Neural cell (in vitro differentiated cells): Measurements from ENCODE around the gene FGGY. TPM values are rescaled to one million over a fixed set of nuclear protein-coding genes. Genes with fewer than 3 reads are reported as not detected.

Experiments used
- H2AFZ ChIP-seq: fragments of 200-600, 300-800 bp; sonication (generic), shearing (Covaris generic); 2 replicates; pipeline ENCODE4 v1.6.0; 2014; ENCODE audit warnings: low read depth, mild to moderate bottlenecking, antibody characterized with exemption, low read length, moderate library complexity
- H3F3A ChIP-seq: fragments of 200-600 bp; shearing (Covaris generic); 2 replicates; pipeline ENCODE4 v1.6.1; 2016; ENCODE audit warnings: mild to moderate bottlenecking, moderate library complexity, mixed read lengths, antibody characterized with exemption, low read length; ENCODE audit not compliant: insufficient read depth, poor library complexity, severe bottlenecking
- H3K27ac ChIP-seq: fragments of 200-600, 300-800 bp; sonication (generic), shearing (Covaris generic); 2 replicates; pipeline ENCODE4 v1.5.1; 2014; ENCODE audit warnings: mild to moderate bottlenecking, low read length, moderate library complexity
- H3K27me3 ChIP-seq: fragments of 300-800, 200-600 bp; sonication (generic), shearing (Covaris generic); 2 replicates; pipeline ENCODE4 v1.6.0; 2014; ENCODE audit warnings: mild to moderate bottlenecking, low read depth, low read length, moderate library complexity; ENCODE audit not compliant: insufficient read depth
- H3K36me3 ChIP-seq: fragments of 300-800, 200-600 bp; sonication (generic), shearing (Covaris generic); 2 replicates; pipeline ENCODE4 v1.5.1; 2014; ENCODE audit warnings: mild to moderate bottlenecking, antibody characterized with exemption, low read length, moderate library complexity; ENCODE audit not compliant: insufficient read depth
- H3K4me2 ChIP-seq: fragments of 300-800, 200-600 bp; sonication (generic), shearing (Covaris generic); 2 replicates; pipeline ENCODE4 v1.6.0; 2014; ENCODE audit warnings: mild to moderate bottlenecking, low read length
- H3K4me3 ChIP-seq: fragments of 300-800, 200-600 bp; sonication (generic), shearing (Covaris generic); 2 replicates; pipeline ENCODE4 v1.5.1; 2014; ENCODE audit warnings: mild to moderate bottlenecking, low read length, moderate library complexity
- H3K79me2 ChIP-seq: fragments of 200-600 bp; shearing (Covaris generic); replicated peaks from 2 replicates; pipeline ENCODE4 v1.6.0; 2014; ENCODE audit warnings: mild to moderate bottlenecking, low read length, moderate library complexity; ENCODE audit not compliant: insufficient read depth
- H3K9ac ChIP-seq: fragments of 300-800, 200-600 bp; sonication (generic), shearing (Covaris generic); 2 replicates; pipeline ENCODE4 v1.6.1; 2016; ENCODE audit warnings: mild to moderate bottlenecking, low read length, mixed read lengths
- H3K9me2 ChIP-seq: fragments of 200-600 bp; shearing (Covaris generic); 2 replicates; pipeline ENCODE4 v1.6.1; 2016; ENCODE audit warnings: mild to moderate bottlenecking, low read length, mixed read lengths; ENCODE audit not compliant: insufficient read depth
- H3K9me3 ChIP-seq: fragments of 200-600, 300-800 bp; sonication (generic), shearing (Covaris generic); 2 replicates; pipeline ENCODE4 v1.6.1; 2016; ENCODE audit warnings: mild to moderate bottlenecking, mixed run types, low read length, moderate library complexity, mixed read lengths
- H4K20me1 ChIP-seq: fragments of 200-600 bp; shearing (Covaris generic); 2 replicates; pipeline ENCODE4 v1.6.1; 2016; ENCODE audit warnings: mild to moderate bottlenecking, mixed run types; ENCODE audit not compliant: insufficient read depth
- EP300 ChIP-seq: fragments of 450-650 bp; conservative IDR thresholded peaks from 2 replicates; pipeline ENCODE4 v1.6.1; 2014; ENCODE audit warnings: antibody characterized with exemption, mild to moderate bottlenecking, moderate library complexity; ENCODE audit not compliant: poor library complexity, severe bottlenecking
- EZH2 ChIP-seq: fragments of 200-600, 300-800 bp; shearing (Covaris generic), sonication (generic); IDR thresholded peaks from 2 replicates; pipeline ENCODE4 v1.6.1; 2014; ENCODE audit warnings: antibody characterized with exemption, low read length, borderline replicate concordance, mild to moderate bottlenecking; ENCODE audit not compliant: insufficient read depth, poor library complexity, severe bottlenecking
- MXI1 ChIP-seq: fragments of 450-650 bp; conservative IDR thresholded peaks from 2 replicates; pipeline ENCODE4 v1.6.1; 2014; ENCODE audit warnings: antibody characterized with exemption, mild to moderate bottlenecking; ENCODE audit not compliant: poor library complexity, severe bottlenecking
- POLR2AphosphoS5 ChIP-seq: IDR thresholded peaks from 2 replicates; pipeline ENCODE4 v1.6.1; 2012
- RAD21 ChIP-seq: fragments of 450-650 bp; conservative IDR thresholded peaks from 2 replicates; pipeline ENCODE4 v1.6.1; 2014; ENCODE audit warnings: antibody characterized with exemption, mild to moderate bottlenecking, moderate library complexity
- SMC3 ChIP-seq: fragments of 450-650 bp; conservative IDR thresholded peaks from 2 replicates; pipeline ENCODE4 v1.6.1; 2014; ENCODE audit warnings: antibody characterized with exemption, mild to moderate bottlenecking, moderate library complexity; ENCODE audit not compliant: poor library complexity
- TAF1 ChIP-seq: IDR thresholded peaks from 2 replicates; pipeline ENCODE4 v1.6.1; 2012; ENCODE audit warnings: low read depth
- polyA plus RNA-seq: library from polyadenylated mRNA; depleted of rRNA; stranded (reverse); fragments of >200 nt; gene quantifications from 2 replicates; pipeline ENCODE4 v1.2.3, GENCODE V29; 2014
- TF ChIP-seq, protein P1 (sequence below): IDR thresholded peaks from 2 replicates; pipeline ENCODE4 v1.6.1; 2012; ENCODE audit warnings: borderline replicate concordance
- TF ChIP-seq, protein P2 (sequence below): fragments of 450-650 bp; IDR thresholded peaks from 2 replicates; pipeline ENCODE4 v1.5.1; 2014; ENCODE audit warnings: antibody characterized with exemption, mild to moderate bottlenecking, moderate library complexity; ENCODE audit not compliant: poor library complexity, severe bottlenecking

FGGY gene
- polyA plus RNA-seq, 1 donor from 2014 or later, result 7.4 TPM

DNA sequence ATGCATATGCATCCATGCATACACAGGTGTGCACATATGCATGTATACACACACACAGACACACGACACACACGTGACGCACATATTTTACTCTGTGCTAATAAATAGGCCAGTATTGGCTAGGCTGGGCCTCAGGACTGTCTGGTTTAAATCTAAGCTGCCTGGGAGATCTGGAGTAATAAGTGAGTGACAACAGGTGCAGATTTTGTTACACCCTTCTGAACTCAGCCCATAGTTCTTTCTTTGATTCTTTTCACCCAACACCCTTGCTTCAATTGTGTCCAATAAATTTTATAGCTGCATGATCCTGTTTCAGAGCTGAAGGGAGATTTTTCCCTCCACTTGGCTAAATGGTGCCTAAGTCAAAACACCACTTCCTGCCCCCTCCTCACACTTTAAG, 132.8 kb downstream of the FGGY start:
- no peaks in the 10 kb centered on the region for H3K9me3 ChIP-seq
- H3K27ac ChIP-seq, result no peak overlapping the region
- H3K79me2 ChIP-seq, result no peaks in the 10 kb centered on the region
- no peak overlapping the region for H2AFZ ChIP-seq
- H3K9ac ChIP-seq, result no peak overlapping the region
- no peak for TF ChIP-seq MXI1
- no peak for TF ChIP-seq POLR2AphosphoS5
- no peak for TF ChIP-seq SMC3
- TF ChIP-seq EZH2, result no peak
- TF ChIP-seq, protein P1, sequence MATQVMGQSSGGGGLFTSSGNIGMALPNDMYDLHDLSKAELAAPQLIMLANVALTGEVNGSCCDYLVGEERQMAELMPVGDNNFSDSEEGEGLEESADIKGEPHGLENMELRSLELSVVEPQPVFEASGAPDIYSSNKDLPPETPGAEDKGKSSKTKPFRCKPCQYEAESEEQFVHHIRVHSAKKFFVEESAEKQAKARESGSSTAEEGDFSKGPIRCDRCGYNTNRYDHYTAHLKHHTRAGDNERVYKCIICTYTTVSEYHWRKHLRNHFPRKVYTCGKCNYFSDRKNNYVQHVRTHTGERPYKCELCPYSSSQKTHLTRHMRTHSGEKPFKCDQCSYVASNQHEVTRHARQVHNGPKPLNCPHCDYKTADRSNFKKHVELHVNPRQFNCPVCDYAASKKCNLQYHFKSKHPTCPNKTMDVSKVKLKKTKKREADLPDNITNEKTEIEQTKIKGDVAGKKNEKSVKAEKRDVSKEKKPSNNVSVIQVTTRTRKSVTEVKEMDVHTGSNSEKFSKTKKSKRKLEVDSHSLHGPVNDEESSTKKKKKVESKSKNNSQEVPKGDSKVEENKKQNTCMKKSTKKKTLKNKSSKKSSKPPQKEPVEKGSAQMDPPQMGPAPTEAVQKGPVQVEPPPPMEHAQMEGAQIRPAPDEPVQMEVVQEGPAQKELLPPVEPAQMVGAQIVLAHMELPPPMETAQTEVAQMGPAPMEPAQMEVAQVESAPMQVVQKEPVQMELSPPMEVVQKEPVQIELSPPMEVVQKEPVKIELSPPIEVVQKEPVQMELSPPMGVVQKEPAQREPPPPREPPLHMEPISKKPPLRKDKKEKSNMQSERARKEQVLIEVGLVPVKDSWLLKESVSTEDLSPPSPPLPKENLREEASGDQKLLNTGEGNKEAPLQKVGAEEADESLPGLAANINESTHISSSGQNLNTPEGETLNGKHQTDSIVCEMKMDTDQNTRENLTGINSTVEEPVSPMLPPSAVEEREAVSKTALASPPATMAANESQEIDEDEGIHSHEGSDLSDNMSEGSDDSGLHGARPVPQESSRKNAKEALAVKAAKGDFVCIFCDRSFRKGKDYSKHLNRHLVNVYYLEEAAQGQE, result no peak
- TF ChIP-seq EP300, result no peak
- no peak for TF ChIP-seq RAD21
- TF ChIP-seq TAF1, result no peak
- H3K36me3 ChIP-seq, result no peaks in the 10 kb centered on the region
- no peaks in the 10 kb centered on the region for H3F3A ChIP-seq
- no peak overlapping the region for H3K4me3 ChIP-seq
- no peak overlapping the region for H3K4me2 ChIP-seq
- H3K27me3 ChIP-seq, result no peaks in the 10 kb centered on the region
- H3K9me2 ChIP-seq, result no peaks in the 10 kb centered on the region
- no peaks in the 10 kb centered on the region for H4K20me1 ChIP-seq

- Histone ChIP-seq H3K4me3 (no peak overlapping the region), H3K9ac (no peak overlapping the region), H3F3A (no peaks in the 10 kb centered on the region), H3K9me2 (no peaks in the 10 kb centered on the region), H3K36me3 (no peaks in the 10 kb centered on the region), H4K20me1 (no peaks in the 10 kb centered on the region), H3K27me3 (no peaks in the 10 kb centered on the region), H2AFZ (no peak overlapping the region), H3K9me3 (no peaks in the 10 kb centered on the region), H3K27ac (no peak overlapping the region), H3K4me2 (no peak overlapping the region), H3K79me2 (no peaks in the 10 kb centered on the region)
- TF ChIP-seq, protein P1, result no peak
- TF ChIP-seq POLR2AphosphoS5, result no peak
- no peak for TF ChIP-seq SMC3
- no peak for TF ChIP-seq EZH2
- TF ChIP-seq RAD21, result no peak
- TF ChIP-seq, protein P2, sequence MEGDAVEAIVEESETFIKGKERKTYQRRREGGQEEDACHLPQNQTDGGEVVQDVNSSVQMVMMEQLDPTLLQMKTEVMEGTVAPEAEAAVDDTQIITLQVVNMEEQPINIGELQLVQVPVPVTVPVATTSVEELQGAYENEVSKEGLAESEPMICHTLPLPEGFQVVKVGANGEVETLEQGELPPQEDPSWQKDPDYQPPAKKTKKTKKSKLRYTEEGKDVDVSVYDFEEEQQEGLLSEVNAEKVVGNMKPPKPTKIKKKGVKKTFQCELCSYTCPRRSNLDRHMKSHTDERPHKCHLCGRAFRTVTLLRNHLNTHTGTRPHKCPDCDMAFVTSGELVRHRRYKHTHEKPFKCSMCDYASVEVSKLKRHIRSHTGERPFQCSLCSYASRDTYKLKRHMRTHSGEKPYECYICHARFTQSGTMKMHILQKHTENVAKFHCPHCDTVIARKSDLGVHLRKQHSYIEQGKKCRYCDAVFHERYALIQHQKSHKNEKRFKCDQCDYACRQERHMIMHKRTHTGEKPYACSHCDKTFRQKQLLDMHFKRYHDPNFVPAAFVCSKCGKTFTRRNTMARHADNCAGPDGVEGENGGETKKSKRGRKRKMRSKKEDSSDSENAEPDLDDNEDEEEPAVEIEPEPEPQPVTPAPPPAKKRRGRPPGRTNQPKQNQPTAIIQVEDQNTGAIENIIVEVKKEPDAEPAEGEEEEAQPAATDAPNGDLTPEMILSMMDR, result no peak
- TF ChIP-seq TAF1, result no peak
- no peak for TF ChIP-seq MXI1
- TF ChIP-seq EP300, result no peak
Observed at GRCh38 chr1:59431566-59432294, 134.8 kb downstream of the FGGY start.
